Choroid plexus epithelial cell (primary cell): Measurements from ENCODE around the gene SCAF4.
"Not testable (repeated sequence)": the region's sequence is repeated elsewhere in the genome, so short reads cannot be mapped to it uniquely, and the experiment has no call there.

ENCODE experiments used
- DNase-seq: peaks from one replicate; pipeline ENCODE4 v3.0.0-alpha.2; 2010; ENCODE audit warnings: low read depth
- H3K4me3 ChIP-seq: 2 replicates; pipeline ENCODE4 v1.5.1; 2011; ENCODE audit warnings: low read depth, mild to moderate bottlenecking, control low read depth, low read length, moderate library complexity
- CTCF ChIP-seq: conservative IDR thresholded peaks from 2 replicates; pipeline ENCODE4 v1.5.1; 2011; ENCODE audit warnings: low read depth, mild to moderate bottlenecking, control low read depth, inconsistent platforms, low read length, moderate library complexity

The SCAF4 gene

GRCh38 chr21:31666445-31667010, 65.4 kb downstream of the SCAF4 start:
- no peak for TF ChIP-seq CTCF
- no peak overlapping the region for H3K4me3 ChIP-seq
- DNase-seq, result no peak

GRCh38 chr21:31665869-31666268, 66.0 kb downstream of the SCAF4 start:
- DNase-seq, H3K4me3 ChIP-seq: not testable (repeated sequence)

- H3K4me3 ChIP-seq, result no peak overlapping the region
- peak; percentile 15 for TF ChIP-seq CTCF
- peak; percentile 73 for DNase-seq
Observed at GRCh38 chr21:31665397-31665796, 66.5 kb downstream of the SCAF4 start.

GRCh38 chr21:31663584-31664249, 68.2 kb downstream of the SCAF4 start:
- no peak for DNase-seq
- H3K4me3 ChIP-seq, result no peak overlapping the region
- no peak for TF ChIP-seq CTCF

GRCh38 chr21:31660591-31660990, 71.3 kb downstream of the SCAF4 start:
- no peak for DNase-seq
- no peak for TF ChIP-seq CTCF
- H3K4me3 ChIP-seq, result peak overlapping the region; percentile 95

- H3K4me3 ChIP-seq, result peak overlapping the region; percentile 95
Observed at GRCh38 chr21:31660259-31660565, 71.7 kb downstream of the SCAF4 start.

More at GRCh38 chr21:31660259-31660565, 71.7 kb downstream of the SCAF4 start:
- peak; percentile 22 for DNase-seq
- TF ChIP-seq CTCF, result no peak
